ENCODE data around the gene ZNF646.
A peak's percentile ranks its signal among the peaks of the same experiment; 100 is the strongest.

ZNF646 gene, protein sequence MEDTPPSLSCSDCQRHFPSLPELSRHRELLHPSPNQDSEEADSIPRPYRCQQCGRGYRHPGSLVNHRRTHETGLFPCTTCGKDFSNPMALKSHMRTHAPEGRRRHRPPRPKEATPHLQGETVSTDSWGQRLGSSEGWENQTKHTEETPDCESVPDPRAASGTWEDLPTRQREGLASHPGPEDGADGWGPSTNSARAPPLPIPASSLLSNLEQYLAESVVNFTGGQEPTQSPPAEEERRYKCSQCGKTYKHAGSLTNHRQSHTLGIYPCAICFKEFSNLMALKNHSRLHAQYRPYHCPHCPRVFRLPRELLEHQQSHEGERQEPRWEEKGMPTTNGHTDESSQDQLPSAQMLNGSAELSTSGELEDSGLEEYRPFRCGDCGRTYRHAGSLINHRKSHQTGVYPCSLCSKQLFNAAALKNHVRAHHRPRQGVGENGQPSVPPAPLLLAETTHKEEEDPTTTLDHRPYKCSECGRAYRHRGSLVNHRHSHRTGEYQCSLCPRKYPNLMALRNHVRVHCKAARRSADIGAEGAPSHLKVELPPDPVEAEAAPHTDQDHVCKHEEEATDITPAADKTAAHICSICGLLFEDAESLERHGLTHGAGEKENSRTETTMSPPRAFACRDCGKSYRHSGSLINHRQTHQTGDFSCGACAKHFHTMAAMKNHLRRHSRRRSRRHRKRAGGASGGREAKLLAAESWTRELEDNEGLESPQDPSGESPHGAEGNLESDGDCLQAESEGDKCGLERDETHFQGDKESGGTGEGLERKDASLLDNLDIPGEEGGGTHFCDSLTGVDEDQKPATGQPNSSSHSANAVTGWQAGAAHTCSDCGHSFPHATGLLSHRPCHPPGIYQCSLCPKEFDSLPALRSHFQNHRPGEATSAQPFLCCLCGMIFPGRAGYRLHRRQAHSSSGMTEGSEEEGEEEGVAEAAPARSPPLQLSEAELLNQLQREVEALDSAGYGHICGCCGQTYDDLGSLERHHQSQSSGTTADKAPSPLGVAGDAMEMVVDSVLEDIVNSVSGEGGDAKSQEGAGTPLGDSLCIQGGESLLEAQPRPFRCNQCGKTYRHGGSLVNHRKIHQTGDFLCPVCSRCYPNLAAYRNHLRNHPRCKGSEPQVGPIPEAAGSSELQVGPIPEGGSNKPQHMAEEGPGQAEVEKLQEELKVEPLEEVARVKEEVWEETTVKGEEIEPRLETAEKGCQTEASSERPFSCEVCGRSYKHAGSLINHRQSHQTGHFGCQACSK (N-terminal part only)

DNA sequence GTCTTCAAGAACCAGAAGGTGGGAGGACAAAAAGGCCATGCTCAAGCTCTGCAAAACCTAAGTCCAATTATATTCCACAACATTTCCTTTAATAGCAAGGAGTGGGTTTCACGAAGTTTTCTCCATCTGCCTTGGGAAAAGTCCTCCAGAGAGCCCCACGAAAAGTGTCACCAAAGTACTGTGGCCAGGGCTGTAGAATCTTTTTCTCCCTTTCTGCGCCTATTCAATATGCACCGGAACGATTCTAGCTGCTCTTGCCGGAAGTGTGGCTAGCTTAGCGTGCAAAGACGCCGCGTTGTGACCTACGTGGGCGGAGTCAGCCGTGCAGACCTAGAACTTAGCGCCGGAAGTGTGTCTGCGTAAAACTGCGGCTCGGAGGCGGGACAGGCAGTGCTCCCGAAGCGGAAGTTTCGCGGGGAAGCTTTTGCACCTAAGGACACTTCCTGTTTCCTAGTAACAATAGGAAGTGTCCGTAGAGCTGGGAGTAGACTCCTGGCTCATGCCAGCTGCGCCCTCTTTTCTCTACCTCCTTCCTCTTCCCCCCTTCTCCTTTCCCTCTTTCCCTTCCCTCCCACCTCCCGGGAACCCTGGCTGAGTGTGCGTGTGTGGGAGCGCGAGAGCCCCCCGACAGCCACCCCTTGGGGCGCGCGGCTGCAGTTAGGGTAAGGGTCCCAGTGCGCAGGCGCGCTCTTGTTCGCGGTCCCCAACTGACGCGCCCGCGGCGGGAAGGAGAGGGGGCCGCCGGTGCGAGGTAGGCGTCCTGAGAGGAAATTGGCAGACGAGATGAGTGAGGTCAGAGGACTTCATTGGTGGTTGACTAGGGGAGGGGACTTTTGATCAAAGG is at the start of gene ZNF646, which contains the start of gene ZNF668:
Gene ZNF646, plus strand, starts transcription at position 453 of the 844 bp plus-strand sequence. CDS start 1,903 bp downstream, outside the sequence.
Gene ZNF668, minus strand, starts transcription at position 271 of the 844 bp plus-strand sequence. CDS start 9,781 bp downstream, outside the sequence.
- peak within 1 kb of the TSS; percentile 96 for H3K4me3 ChIP-seq (ENCODE audit: low read length)
- TF ChIP-seq ZNF274 (IDR thresholded peaks at IDR 0.05; ENCODE audit: low read depth, low read length): no peak

DNA sequence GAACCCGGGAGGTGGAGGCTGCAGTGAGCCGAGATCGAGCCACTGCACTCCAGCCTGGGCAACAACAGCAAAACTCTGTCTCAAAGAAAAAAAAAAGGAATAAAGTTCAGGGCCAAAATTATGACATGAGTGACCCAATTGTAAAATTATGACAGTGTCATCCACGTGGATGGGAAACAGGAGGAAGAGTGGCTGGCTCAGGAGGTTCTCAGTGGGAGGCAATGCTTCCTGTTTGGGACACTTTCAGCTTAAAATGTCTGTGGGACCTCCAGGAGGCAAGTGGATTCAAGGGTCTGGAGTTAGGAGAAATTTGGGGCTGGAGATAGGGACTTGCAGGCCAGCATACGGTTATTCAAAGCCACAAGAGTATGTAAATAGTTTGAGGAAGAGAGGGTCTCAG is 48.9 kb upstream of the ZNF646 start:
- no peak overlapping the region for H3K4me3 ChIP-seq (ENCODE audit: low read length)
- no peak for TF ChIP-seq ZNF274 (IDR thresholded peaks at IDR 0.05; ENCODE audit: low read depth, low read length)

DNA sequence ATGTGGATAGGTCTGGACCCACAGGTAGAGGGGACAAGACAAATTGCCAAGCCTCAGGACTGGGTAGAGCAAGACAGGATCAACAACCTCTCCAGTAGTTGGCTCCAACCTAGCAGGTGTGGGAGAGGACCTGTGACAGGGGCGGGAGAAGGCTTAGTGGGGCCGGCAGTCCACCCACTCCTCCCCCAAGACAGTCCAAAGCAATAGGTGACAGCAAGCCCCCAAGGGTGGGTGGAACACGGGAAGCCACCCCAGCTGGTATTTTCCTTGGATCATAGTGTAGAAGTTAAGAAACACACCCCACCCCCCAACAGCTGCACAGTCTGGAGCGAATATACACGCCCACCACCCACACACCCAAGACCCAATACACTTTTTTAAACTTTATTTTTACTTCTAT is 45.0 kb upstream of the ZNF646 start:
- no peak for TF ChIP-seq ZNF274 (IDR thresholded peaks at IDR 0.05; ENCODE audit: low read depth, low read length)
- no peak overlapping the region for H3K4me3 ChIP-seq (ENCODE audit: low read length)

DNA sequence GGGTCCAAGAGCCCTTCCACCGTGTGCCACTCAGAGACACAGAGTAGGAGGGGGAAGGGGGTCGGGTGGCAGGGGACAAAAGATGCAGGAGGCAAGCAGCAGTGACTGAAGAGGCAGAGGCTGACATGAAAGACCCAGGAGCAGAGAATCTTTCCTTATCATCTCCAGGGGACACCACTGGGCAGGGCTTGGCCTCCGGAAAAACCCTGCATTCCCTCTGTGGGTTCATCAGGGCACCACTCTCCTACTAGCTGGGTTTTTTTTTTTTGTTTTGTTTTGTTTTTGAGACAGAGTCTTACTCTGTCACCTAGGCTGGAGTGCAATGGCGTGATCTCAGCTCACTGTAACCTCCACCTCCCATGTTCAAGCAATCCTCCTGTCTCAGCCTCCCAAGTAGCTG is 42.9 kb upstream of the ZNF646 start:
- H3K4me3 ChIP-seq (ENCODE audit: low read length): no peak overlapping the region
- no peak for TF ChIP-seq ZNF274 (IDR thresholded peaks at IDR 0.05; ENCODE audit: low read depth, low read length)

DNA sequence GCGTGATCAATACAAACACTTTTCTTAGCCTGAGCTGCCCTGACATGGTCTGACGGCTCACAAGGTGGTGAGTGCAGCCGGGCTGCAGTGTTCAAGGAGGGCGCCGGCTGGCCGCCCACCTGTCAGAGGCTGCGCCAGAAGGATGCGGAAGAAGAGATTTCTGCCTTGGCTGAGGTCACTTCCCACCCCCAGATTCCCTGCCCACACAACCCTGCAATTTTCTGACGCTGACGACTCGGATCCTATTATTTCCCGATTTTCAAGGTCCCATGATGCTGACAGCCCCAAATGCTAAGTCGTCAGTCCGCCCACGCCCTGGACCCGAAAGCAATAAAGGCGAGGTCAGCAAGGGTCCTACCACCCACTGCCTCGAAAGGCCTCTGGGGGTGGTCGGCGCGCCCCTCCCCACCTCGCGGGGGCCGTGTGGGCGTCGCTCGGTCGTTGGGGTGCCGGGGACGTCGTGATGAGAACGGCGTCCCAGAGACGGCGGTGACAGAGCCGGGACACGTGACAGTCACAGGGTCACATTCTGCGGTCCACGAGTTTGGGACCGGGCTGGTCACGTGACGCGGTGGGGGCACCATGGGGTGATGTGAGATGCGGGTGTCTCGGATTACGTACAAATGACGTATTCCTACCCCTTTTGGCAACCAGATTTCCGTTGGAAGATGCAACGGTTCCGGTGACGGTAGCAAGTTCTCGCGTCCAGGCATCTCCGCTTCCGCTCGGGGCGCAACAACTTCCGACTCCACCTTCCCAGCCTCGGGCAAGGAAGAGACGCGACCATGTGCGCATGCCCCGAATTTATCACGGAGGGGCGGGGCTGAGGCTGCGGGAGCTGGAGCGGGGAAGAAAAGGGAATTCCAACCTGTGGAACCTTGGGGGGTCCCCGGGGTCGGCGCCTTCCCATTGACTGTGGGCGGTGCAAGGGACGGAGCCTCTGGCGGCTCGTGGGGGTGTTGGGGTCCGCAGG is 41.2 kb upstream of the ZNF646 start, which contains the start of gene STX4:
Gene STX4, plus strand, starts transcription at position 823 of the 973 bp plus-strand sequence. CDS start 248 bp downstream, outside the sequence.
- peak within 1 kb of the TSS; percentile 73 for H3K4me3 ChIP-seq (ENCODE audit: low read length)
- TF ChIP-seq ZNF274 (IDR thresholded peaks at IDR 0.05; ENCODE audit: low read depth, low read length): no peak

DNA sequence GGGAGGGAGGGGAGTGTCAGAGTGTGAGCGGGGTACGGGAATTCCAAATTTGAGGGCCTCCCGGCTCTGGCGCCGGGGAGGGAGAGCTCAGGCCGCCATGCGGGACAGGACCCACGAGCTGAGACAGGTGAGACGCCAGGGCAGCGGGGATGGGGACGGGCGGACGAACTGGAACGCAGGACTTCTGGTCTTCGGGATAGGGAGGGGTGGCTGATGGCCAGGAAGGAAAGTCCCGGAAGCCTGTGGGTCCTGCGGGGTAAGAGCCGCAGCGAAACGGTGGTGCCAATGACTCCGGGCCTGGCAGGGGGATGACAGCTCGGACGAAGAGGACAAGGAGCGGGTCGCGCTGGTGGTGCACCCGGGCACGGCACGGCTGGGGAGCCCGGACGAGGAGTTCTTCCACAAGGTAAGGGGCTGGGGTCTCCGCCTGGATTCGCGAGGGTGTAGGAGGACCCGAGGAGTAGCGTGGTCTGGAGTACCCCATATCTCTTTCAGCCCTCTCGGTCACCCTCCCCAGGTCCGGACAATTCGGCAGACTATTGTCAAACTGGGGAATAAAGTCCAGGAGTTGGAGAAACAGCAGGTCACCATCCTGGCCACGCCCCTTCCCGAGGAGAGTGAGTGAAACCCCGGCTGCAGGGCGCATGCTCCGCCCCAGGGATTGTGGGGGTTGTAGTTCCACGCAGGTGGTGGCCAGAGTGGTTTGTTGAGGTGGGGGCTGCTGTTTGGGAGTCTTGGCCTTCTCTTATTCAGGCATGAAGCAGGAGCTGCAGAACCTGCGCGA is 40.3 kb upstream of the ZNF646 start:
- TF ChIP-seq ZNF274 (IDR thresholded peaks at IDR 0.05; ENCODE audit: low read depth, low read length): no peak

DNA sequence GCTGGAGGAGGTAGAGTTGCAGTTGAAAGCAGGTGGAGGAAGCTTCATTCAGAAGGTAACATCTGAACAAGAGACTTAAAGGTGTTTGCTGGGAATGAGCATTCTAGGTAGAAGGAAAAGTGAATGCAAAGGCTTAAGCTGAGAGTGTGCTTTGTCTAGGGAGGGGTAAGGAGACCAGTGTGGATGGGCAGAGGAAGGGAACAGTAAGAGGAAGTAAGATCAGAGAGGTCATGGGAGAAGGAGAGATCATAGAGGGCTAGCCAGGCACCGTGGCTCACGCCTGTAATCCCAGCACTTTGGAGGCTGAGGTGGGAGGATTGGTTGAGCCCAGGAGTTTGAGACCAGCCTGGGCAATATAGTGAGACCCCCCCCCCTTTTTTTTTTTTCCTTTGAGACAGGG is 37.5 kb upstream of the ZNF646 start:
- no peak overlapping the region for H3K4me3 ChIP-seq (ENCODE audit: low read length)
- TF ChIP-seq ZNF274 (IDR thresholded peaks at IDR 0.05; ENCODE audit: low read depth, low read length): no peak

More for the DNA sequence above, 40.3 kb upstream of the ZNF646 start:
- H3K4me3 ChIP-seq (ENCODE audit: low read length): peak overlapping the region; percentile 73

DNA sequence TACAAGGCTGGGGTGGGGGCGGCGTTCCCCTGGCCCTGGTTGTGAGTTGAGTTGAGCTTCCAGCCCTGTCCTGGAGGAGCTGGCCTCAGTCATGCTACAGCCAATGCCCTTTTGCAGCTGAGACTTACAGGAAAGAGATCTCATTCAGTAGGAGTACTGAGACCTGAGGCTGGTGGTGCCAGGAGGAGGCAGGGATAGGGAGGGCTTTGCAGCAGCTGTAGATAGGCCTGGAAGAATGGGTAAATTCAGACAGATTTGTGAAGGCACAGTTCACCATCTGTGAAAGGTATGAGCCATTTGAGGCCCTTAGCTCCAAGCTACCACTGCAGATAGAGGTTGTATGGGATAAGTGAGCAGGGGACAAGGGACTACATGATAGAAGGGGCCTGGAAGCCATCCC is 35.2 kb upstream of the ZNF646 start:
- TF ChIP-seq ZNF274 (IDR thresholded peaks at IDR 0.05; ENCODE audit: low read depth, low read length): no peak
- H3K4me3 ChIP-seq (ENCODE audit: low read length): no peak overlapping the region

DNA sequence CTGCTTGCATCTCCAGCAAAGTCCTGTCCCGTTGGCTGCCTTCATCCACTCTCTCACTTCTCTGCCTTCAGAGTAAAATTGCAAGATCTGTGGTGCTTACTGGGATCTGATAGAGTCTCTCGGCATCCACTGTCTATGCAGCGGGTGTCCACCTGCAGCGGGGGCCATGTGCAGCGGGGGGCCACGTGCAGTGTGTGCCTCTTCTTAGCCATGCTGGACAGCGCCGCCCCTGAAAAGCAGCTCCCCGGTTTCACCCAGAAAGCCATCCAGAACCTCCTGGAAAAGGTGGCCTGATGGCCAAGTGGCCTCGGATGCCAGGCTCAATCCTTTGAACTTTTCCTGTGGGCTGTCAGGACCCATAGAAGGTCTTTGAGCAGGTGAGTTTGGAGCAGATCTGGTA is 31.4 kb upstream of the ZNF646 start:
- H3K4me3 ChIP-seq (ENCODE audit: low read length): no peak overlapping the region
- no peak for TF ChIP-seq ZNF274 (IDR thresholded peaks at IDR 0.05; ENCODE audit: low read depth, low read length)

DNA sequence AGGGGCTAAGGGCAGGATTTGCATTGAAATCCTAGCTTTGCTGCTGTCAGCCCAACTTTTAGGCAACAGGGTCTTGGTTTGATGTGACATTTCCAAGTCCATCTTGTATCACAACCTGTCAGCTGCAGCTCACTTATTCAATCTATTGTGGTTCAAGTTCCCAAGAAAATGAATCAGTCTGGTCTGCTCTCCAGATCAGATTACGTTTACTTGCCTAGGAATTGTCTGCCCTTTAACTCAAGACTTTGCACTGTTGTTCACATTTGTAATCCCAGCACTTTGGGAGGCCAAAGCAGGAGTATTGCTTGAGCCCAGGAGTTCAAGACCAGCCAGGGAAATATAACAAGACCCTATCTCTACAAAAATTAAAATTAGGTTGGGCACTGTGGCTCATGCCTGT is 30.9 kb upstream of the ZNF646 start:
- no peak for TF ChIP-seq ZNF274 (IDR thresholded peaks at IDR 0.05; ENCODE audit: low read depth, low read length)
- H3K4me3 ChIP-seq (ENCODE audit: low read length): no peak overlapping the region

DNA sequence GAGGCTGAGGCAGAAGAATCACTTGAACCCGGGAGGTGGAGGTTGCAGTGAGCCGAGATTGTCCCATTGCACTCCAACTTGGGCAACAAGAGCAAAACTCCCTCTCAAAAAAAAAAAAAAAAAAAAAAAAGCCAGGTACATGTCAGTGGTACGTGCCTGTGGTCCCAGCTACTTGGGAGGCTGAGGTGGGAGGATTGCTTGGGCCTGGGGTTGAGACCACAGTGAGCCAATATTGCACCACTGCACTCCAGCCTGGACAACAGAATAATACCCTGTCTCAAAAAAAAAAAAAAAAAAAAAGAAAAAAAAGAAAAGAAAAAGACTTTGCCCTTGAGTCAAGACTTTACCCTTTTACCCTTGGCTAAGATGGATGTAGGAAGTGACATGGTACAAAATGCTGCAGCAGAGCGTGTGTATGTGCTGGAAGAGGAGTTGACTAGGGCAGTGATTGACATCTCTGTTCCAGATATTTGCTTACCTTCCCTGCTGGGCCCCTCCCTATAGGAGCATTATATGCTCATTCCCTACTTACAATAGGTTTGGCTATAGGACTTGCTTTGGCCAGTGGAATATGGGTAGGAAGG is 30.2 kb upstream of the ZNF646 start:
- TF ChIP-seq ZNF274 (IDR thresholded peaks at IDR 0.05; ENCODE audit: low read depth, low read length): no peak

More for the DNA sequence above, 30.2 kb upstream of the ZNF646 start:
- no peak overlapping the region for H3K4me3 ChIP-seq (ENCODE audit: low read length)
